GM19023 (cell line): ENCODE data around the gene ATAD1.
"Not testable (repeated sequence)": the region's sequence is repeated elsewhere in the genome, so short reads cannot be mapped to it uniquely, and the experiment has no call there.

Experiments
- ATAC-seq: cut with Tn5 transposase; IDR thresholded peaks from one replicate; pipeline ENCODE4 v1.9.1; 2021; ENCODE audit warnings: mild to moderate bottlenecking, moderate library complexity; ENCODE audit not compliant: unreplicated experiment

Gene ATAD1

DNA sequence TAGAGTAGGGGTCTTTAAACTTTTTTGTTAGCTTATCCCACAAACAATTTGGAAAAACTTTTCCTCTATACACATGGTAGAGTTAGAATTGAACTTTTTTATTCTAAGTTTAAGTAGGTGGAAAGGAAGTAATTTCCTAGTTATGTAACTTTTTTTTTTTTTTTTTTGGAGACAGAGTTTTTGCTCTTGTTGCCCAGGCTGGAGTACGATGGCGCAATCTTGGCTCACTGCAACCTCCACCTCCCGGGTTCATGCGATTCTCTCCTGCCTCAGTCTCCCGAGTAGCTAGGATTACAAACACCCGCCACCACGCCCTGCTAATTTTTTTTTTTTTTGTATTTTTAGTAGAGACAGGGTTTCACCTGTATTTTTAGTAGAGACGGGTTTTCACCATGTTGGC is 28.7 kb upstream of the ATAD1 start:
- not testable (repeated sequence) for ATAC-seq

DNA sequence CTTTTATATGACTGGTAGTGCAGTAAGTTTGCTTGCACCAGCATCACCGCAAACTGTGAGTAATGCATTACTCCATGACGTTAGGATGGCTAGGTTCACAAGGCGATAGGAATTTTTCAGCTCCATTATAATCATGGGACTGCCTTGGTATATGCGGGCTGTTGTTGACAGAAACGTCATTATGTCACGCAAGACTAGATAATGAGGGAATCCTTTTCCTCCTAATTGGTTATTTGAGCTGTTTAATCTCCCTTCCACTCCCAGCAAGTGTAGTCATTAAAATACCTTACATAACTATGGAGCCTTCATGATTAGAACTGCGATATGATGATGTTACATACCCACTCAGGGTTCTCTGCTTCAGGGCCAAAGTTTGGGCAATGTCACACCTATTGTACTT is 28.0 kb upstream of the ATAD1 start:
- no peak for ATAC-seq

DNA sequence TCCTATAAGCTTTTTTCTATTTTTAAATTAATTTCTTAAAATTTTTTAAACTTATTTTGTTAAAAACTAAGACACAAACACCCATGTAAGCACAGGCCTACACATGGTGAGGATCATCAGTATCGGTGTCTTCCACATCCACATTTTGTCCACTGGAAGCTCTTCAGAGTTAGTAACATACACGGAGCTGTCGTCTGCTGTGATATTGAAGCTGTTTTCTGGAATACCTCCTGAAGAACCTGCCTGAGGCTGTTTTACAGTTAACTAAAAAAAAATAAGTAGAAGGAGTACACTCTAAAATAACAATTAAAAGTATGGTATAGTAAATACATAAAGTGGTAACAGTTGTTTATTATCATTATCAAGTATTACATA is 27.6 kb upstream of the ATAD1 start:
- ATAC-seq: no peak

DNA sequence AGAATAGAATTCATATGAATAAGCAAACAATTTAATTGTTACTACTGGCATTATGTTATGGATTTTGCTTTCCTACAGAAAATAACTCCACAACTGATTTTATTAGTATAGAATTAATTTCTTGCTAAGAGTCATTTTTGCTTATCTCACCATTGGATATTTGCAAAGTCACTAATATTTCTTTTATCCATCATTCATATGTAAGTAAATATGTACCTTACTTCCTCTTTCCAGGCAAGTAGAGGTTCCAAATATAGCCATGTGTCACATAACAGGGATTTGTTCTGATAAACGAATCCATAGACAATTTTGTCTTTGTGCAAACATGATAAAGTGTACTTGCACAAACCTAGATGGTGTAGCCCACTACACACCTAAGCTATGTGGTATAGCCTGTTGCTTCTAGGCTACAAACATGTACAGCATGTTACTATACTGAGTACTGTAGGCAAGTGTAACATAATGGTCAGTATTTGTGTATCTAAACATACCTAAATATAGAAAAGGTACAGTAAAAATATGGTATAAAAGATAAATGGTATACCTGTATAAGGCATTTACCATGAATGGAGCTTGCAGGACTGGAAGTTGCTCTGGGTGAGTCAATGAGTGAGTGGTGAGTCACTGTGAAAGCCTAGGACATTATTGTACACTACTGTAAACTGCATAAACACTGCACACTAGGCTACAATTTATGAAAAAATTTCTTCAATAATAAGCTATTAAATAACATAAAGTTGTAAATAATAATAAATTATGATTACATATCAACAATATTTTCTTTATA is 27.0 kb upstream of the ATAD1 start:
- ATAC-seq: no peak

DNA sequence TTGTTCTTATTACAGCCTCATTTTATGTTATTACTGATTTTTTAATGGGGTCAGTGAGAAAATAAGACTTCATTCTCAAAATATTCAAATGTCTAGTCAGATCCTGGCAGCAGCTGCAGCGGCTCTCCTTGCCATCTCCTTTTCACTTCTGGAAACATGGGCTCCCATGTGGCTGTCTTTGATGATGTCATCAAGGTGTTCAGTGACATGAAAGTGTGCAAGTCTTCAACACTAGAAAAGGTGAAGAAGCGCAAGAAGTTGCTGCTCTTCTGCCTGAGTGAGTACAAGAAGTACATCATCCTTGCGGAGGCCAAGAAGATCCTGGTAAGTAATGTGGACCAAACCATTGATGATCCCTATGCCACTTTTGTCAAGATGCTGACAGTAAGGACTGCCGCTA is 25.7 kb upstream of the ATAD1 start:
- no peak for ATAC-seq

DNA sequence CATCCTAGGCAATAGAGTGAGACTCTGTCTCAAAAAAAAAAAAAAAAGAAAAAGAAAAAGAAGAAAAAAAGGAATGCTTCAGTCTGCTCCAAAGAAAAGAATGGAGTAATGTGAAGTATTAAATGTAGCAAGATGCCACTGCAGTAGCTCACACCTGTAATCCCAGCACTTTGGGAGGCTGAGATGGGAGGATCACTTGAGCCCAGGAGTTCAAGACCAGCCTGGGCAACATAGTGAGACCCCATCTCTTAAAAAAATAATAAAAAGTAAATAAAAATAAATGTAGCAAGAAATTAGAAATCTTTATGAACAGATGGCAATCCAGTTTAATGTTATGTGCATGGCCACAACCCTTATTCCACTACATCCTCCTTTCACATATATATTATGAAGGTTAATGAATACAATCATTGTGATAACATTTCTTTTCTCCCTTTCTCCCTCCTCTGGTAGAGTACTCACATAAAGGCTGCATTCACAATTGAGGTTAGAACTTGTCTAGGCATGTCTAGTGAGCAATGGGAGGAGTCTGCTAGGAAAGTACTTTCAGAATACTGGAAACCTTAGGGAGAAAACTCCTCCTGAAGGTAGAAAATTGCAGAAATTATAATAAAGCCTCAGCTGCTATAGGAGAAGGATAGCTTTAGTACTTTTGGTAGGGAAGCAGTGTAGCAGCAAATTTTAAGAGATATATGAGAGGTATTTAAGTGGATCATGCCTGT is 24.9 kb upstream of the ATAD1 start:
- ATAC-seq: no peak

DNA sequence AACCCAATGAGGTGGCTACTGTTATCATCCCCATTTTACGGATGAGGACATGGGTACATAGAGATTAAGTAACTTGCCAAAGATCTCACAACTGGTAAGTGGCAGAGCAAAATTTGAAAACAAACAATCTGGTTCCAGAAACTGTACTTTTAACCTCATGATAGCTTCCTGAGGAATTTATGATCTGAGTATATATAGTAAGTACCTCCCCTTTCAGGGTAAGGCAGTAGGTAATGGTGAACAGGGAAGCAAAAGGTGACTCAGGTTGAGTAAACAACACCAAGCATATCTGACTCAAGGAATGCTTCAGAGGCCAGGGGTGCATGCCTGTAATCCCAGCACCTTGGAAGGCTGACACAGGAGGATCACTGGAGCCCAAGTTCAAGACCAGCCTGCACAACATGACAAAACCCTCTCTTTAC is 24.2 kb upstream of the ATAD1 start:
- ATAC-seq: no peak

DNA sequence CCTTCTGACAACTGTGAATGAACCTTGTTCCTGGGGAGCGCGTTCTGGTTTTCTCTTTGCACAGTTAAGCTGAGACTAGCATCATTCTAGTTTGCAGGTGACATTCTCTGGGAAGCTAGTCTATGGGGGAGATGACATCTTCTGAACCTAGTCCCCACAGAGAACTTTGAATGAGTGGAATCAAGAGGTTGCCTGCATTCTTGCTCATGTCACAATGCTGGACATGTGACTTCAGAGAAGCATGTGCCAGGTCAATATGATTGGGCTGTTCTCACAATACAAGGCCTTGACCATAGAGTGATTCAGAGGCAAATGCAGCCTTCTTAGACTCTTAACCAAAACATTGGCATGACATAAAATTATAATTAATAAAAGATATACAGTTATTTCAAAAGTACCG is 23.2 kb upstream of the ATAD1 start:
- ATAC-seq: no peak

DNA sequence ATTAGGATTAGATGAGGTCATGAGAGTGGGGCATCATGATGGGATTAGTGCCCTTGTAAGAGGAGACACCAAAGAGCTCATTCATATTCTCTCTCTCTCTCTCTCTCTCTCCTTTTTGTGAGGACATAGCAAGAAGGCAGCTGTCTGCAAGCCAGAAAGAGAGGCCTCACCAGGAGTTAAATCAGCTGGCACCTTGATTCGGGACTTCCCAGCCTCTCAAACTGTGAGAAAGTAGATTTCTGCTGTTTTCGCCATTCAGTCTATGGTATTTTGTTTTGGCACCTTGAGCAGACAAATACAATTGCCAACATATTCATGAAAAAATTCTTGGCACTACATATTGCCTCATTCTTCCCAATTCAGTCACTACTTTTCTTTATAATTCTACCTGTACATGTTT is 20.6 kb upstream of the ATAD1 start:
- no peak for ATAC-seq

DNA sequence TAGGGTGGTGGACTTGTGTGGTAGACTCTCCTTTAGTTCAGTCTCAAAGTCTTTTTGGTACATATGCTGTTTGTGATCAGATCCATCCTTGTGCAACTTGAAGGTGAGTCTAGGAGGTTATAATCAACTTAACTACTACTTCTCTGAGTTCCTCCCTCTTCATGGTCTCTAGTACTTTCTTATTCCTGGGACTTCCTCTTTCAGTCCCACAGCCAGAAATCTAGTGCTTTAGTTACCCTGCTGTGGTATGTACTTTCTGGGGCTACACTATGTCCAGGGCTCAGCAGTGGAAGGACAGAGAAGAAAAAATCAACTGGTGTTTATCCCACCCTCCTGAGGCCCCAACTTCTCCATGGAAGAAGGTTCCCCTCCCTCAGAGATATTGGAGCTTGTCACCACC is 19.4 kb upstream of the ATAD1 start:
- ATAC-seq: no peak

DNA sequence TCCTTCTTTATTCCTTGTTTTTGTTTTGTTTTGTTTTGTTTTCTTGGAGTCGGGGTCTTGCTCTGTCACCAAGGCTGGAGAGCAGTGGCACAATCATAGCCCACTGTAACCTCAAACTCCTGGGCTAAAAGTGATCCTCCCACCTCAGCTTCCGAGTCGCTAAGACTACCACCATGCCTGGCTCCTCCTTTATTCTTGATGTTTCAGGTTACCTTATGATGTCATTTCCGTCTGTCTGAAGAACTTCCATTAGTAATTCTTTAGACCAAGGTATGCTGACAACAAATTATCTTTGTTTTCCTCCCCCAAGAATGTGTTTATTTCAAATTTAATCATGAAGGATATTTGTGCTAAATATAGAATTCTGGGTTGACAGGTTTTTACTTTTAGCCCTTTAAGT is 18.1 kb upstream of the ATAD1 start:
- ATAC-seq: no peak

DNA sequence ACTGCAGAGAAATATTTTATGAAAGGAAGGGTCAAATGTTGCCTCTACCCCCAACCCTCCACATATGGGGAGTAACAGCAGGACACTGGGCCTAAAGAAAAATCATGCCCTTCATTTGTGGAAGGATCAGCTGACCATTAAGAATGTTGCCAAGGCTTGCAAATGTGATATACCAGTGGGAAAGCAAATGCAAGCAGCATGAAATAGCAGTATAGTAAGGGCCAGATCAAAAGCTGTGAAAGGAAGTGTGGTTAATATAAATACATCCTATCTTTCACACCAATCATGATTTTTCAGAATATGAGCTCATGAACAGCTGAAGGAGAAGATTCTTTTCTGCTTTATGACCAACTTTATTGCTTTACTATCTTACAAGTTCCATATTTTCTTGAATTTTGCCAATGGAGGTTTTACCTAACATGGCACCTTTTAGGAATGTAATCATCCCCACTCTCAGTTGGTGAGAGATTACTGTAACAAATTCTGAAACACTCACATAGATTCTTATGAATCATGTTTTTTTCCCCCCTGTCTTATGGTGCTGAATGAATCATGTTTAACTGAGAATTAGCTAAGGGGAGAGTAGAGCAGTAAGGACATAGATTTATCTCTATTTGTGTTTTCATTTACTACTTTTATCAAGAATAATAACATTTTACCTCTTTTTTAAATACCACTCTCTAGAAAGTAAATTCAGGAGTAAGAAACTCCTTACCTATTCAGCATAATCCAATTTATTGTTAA is 12.1 kb upstream of the ATAD1 start:
- no peak for ATAC-seq

DNA sequence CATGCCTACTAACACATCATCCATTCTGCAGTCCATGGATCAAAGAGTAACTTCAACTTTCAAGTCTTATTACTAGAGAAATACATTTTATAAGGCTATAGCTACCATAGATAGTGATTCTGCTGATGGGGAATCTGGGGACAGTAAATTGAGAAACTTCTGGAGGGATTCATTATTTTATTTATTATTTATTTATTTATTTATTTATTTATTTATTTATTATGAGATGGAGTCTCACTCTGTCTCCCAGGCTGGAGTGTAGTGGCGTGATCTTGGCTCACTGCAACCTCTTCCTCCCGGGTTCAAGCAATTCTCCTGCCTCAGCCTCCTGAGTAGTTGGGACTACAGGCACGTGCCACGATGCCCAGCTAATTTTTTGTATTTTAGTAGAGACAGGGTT is 11.0 kb upstream of the ATAD1 start:
- not testable (repeated sequence) for ATAC-seq

DNA sequence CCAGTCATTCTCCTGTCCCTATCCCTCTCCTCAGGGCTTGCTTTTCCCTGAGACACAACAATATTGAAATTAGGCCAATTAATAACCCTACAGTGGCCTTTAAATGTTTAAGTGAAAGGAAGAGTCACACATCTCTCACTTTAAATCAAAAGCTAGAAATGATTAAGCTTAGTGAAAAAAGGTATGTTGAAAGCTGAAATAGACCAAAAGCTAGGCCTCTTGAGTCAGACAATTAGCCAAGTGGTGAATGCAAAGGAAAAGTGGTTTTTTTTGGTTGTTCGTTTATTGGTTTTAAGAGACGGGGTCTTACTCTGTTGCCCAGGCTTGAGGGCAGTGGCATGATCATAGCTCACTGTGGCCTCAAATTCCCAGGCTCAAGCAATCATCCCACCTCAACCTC is 9.7 kb upstream of the ATAD1 start:
- ATAC-seq: no peak

DNA sequence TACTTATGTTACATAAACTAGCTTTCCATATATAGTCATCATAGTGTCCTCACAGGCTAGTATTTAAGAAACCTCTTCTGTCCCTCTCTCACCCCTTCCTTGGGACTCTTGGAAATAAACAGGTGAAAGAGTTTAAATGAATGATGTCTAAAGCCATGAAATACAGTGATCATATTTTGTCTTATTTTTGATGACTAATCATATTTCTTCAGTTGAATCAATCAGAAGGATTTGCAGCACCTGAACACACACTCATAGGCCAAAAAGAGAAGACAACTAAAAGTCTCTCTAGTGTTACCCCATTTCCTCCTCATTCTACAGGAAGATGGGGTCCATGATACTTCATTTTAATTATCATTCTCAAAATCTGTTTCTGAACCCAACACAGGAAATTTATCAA is 8.6 kb upstream of the ATAD1 start:
- ATAC-seq: no peak

DNA sequence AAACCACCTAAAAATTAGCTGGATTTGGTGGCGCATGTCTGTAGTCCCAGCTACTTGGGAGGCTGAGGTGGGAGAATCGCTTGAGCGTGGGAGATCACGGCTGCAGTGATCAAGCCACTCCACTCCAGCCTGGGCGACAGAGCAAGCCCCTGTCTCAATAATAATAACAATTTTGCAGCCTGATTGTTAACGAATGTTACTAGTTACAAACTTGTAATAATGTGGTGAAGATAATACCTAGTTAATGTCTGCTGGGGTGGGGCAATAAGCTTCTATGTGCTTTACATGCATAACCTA is 1.2 kb upstream of the ATAD1 start:
- no peak for ATAC-seq

DNA sequence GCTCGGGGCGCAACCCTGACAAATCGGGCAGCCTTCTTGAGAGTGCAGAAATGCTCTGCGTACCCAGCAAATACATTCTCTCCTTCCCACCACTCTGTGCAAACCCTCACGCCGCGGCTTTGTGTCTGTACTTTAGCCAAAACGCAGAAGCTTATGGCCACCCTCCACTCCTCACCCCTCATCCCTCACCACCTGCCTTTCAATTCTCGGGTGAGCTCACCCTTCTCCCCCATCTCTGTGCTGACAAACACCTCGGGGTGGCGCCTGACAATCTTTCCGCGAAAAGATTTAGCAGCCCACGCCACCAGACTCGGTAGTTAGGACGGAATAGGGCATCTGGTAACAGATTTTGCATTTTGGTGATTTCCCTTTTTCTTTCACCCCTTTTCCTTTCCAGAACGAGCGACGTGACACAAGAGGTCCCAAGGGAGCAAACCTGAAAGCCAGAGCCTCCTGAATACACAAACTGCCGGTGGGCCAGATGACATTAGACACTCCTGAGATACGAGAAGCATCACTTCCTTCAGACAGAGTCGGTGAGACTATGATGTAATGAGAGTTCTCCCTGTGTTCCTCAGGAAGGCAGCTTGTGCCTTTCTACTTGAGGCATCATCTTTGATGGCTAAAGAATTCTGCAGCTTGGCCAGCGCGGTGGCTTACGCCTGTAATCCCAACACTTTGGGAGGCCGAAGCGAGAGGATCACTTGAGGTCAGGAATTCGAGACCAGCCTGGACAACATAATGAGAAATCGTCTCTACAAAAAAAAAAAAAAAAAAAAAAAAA is 671 bp upstream of the ATAD1 start:
- peak; percentile 48 for ATAC-seq

DNA sequence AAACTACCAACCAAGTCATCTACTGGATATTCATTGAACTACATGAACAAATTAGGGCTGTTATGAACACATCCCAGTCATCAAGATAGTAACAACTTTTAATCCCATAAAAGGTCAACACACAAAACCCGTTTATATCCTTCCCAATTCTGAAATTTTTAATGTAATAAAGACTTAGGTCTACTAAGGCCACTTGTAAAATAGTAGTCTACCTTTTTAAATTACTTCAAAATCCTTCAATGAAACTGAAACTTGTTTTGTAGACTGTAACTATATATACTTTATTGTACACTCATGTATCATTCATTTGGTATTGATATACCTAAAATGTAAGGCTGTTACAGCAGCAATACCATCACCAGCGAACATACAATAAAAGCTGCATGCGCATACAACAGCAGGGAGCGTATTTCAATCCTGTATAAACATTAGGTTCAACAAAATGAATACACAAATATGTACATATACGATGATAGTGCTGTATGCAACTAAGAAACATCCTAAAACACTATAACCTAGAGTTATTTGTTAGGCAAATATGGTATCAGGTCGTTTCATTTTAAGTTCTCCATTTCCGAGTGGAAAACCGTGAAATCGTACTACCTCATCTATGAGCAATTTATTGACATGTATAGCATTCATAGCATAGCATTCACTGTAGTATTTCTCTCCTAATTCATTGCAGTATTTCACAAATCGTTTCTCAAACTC is 973 bp downstream of the ATAD1 start:
- no peak for ATAC-seq

DNA sequence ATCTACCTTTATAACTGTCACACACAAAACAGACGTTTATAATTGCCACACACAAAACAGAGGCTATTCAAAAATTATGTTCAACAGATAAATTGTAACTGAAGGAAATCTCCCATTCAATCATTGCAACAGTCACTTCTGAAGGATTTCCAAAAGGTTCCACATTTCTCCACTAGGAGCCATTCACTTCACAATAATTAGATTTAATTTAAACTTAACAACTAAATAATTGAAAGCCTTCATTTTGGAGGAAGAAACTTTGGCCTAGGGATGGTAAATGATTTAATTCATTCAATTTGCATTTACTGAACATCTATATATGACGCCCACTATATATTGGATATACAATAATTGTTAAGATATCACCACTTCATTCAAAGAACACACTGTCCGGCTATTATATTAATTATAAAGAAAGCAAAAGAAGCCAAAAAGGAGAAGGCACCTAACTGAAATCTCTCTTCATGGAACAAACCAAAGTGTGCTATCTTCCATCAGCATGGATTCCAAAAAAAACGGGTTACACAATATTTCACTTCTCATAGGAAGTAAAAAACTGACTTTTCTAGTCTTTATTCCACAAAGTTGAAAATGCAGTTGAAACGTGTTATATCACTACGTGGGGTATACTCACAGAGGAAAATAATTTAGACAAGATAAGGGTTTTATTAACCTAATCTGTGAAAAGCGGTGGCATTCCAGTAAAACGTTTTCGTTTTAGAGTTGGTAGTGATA is 1.7 kb downstream of the ATAD1 start:
- no peak for ATAC-seq

DNA sequence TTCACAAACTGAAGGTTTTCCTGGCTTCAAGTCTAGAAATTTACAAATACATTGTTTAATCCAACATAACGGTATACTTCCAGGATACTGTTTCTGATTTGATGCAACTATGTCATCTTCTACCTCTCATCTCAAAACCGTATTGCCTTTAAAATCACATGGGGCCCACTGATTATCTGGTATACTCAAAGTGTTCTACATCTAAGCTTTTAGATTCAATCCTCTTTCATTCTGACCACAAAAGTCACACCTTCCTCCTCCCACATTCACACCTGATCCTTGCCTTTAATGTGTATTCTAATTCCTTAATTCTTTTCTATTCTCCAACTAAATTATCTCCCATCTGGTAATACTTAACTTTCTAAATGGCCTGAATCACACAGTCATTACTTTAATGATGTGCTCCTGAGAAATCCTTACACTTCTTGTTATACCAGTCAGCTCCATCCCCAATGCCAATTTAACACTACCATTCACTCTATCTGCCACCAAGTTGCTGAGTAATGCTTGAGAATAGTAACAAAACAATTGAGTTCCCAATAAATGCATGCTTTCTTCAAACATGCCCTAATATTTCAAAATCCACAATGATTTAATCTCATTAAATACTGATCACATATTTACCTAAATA is 13.0 kb downstream of the ATAD1 start:
- no peak for ATAC-seq
